ENCODE measurements around the gene SORCS2. TPM values are rescaled to one million over a fixed set of nuclear protein-coding genes. Genes with fewer than 3 reads are reported as not detected.

The SORCS2 gene
- total and polyA plus RNA-seq, 2 of the 4 experiments (the other 2 are of a cell fraction) = 0.36 to 0.62 TPM

GRCh38 chr4:7226439-7226838 is 34.1 kb downstream of the SORCS2 start:
- Histone ChIP-seq H3K27me3 (ENCODE audit: control insufficient read depth, insufficient read depth, low read length) (peaks cover 27% of the 10 kb centered on the region), H4K5ac (ENCODE audit: low read depth, low read length) (no peak overlapping the region), H4K20me1 (ENCODE audit: insufficient read depth, low read length) (no peaks in the 10 kb centered on the region), H3K4me2 (ENCODE audit: low read depth, low read length) (no peak overlapping the region), H4K91ac (ENCODE audit: insufficient read depth, low read depth, low read length) (no peak overlapping the region), H3K9me3 (ENCODE audit: control insufficient read depth, insufficient read depth, low read length) (peaks cover 2% of the 10 kb centered on the region; the same call in 1 of the 2 replicates), H3K18ac (ENCODE audit: low read depth, low read length) (no peak overlapping the region), H2AK5ac (ENCODE audit: low read depth, low read length) (no peak overlapping the region), H3K56ac (ENCODE audit: extremely low read depth, insufficient read depth, low read length) (no peak overlapping the region), H3K14ac (replicated peaks; ENCODE audit: low read depth, low read length) (no peak overlapping the region), H3K9me1 (ENCODE audit: insufficient read depth, low read length) (no peaks in the 10 kb centered on the region), H3K36me3 (ENCODE audit: control insufficient read depth, insufficient read depth, low read length) (no peaks in the 10 kb centered on the region), H3K4me3 (ENCODE audit: insufficient read depth, low read depth, low read length) (no peak overlapping the region), H2BK20ac (ENCODE audit: low read depth, low read length) (no peak overlapping the region), H3K9ac (ENCODE audit: low read depth, low read length) (no peak overlapping the region), H2AFZ (replicated peaks; ENCODE audit: low read length, poor library complexity) (no peak overlapping the region), H2BK5ac (ENCODE audit: low read depth, low read length, poor library complexity, severe bottlenecking) (no peak overlapping the region), H4K8ac (ENCODE audit: low read depth in 2 of 2, low read length in 2 of 2) (no peak overlapping the region), H3K4ac (ENCODE audit: low read depth, low read length) (no peak overlapping the region), H3K79me1 (ENCODE audit: low read depth in 1 of 2, low read length in 2 of 2) (no peaks in the 10 kb centered on the region), H2BK15ac (ENCODE audit: low read depth, low read length) (no peak overlapping the region), H3K27ac (ENCODE audit: insufficient read depth, low read length) (no peak overlapping the region), H2BK120ac (ENCODE audit: low read depth, low read length) (no peak overlapping the region), H2AK9ac (replicated peaks; ENCODE audit: low read depth, low read length, poor library complexity) (no peak overlapping the region), H3K23ac (ENCODE audit: low read depth, low read length) (no peak overlapping the region), H3K4me1 (ENCODE audit: control insufficient read depth, insufficient read depth, low read length) (no peaks in the 10 kb centered on the region)
- intact Hi-C loops (cut with micrococcal nuclease) (no loop called here), in situ Hi-C loops (cut with MboI; ENCODE audit: low sequenced_read_pairs) (no loop called here), dilution Hi-C loops (cut with HindIII; ENCODE audit: low sequenced_read_pairs, unreplicated experiment) (no loop called here)
- no peak for DNase-seq
- no TSS peak for BruUV-seq (replicated peaks)
- no peak for ATAC-seq (ENCODE audit: low read depth)
- WGBS, 2 experiments (ENCODE audit: extremely low coverage in 2 of 2, insufficient read length in 1 of 2) = no CpG with 5 or more reads among the region's 22 CpGs
- POLR2A ChIA-PET (ENCODE audit: unreplicated experiment) = no interaction called here
- CTCF ChIA-PET = no interaction called here
- TF ChIP-seq NFE2L2 (IDR thresholded peaks at IDR 0.05; ENCODE audit: low read depth, low read length) = no peak
- no peak for TF ChIP-seq SMC3 (IDR thresholded peaks at IDR 0.05; ENCODE audit: low read depth, low read length)
- no peak for TF ChIP-seq MAFK (IDR thresholded peaks at IDR 0.05; ENCODE audit: low read depth, low read length)
- TF ChIP-seq BHLHE40 (IDR thresholded peaks at IDR 0.05; ENCODE audit: low read depth, low read length) = no peak
- TF ChIP-seq CTCF (conservative IDR thresholded peaks at IDR 0.05; ENCODE audit: low read depth, low read length) = no peak
- TF ChIP-seq RAD21 (IDR thresholded peaks at IDR 0.05; ENCODE audit: low read length) = no peak
- TF ChIP-seq MAZ (IDR thresholded peaks at IDR 0.05; ENCODE audit: borderline replicate concordance, low read depth, low read length) = no peak
- TF ChIP-seq, protein P1, sequence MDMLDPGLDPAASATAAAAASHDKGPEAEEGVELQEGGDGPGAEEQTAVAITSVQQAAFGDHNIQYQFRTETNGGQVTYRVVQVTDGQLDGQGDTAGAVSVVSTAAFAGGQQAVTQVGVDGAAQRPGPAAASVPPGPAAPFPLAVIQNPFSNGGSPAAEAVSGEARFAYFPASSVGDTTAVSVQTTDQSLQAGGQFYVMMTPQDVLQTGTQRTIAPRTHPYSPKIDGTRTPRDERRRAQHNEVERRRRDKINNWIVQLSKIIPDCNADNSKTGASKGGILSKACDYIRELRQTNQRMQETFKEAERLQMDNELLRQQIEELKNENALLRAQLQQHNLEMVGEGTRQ (IDR thresholded peaks at IDR 0.05; ENCODE audit: low read depth, low read length) = no peak
- TF ChIP-seq POLR2A (IDR thresholded peaks at IDR 0.05; ENCODE audit: low read depth, low read length) = no peak
- TF ChIP-seq RCOR1 (IDR thresholded peaks at IDR 0.05; ENCODE audit: insufficient replicate concordance, low read length) = no peak
- no peak for TF ChIP-seq CHD1 (IDR thresholded peaks at IDR 0.05; ENCODE audit: low read depth, low read length)
